ENCODE results near the gene LYRM1. TPM values are rescaled to one million over a fixed set of nuclear protein-coding genes. Genes with fewer than 3 reads are reported as not detected.

LYRM1 gene
- total and polyA plus RNA-seq, 2 of the 8 experiments (the other 6 are each of a cell fraction or from before 2014, with no cell fraction given) = 11.6 to 13.4 TPM

DNA sequence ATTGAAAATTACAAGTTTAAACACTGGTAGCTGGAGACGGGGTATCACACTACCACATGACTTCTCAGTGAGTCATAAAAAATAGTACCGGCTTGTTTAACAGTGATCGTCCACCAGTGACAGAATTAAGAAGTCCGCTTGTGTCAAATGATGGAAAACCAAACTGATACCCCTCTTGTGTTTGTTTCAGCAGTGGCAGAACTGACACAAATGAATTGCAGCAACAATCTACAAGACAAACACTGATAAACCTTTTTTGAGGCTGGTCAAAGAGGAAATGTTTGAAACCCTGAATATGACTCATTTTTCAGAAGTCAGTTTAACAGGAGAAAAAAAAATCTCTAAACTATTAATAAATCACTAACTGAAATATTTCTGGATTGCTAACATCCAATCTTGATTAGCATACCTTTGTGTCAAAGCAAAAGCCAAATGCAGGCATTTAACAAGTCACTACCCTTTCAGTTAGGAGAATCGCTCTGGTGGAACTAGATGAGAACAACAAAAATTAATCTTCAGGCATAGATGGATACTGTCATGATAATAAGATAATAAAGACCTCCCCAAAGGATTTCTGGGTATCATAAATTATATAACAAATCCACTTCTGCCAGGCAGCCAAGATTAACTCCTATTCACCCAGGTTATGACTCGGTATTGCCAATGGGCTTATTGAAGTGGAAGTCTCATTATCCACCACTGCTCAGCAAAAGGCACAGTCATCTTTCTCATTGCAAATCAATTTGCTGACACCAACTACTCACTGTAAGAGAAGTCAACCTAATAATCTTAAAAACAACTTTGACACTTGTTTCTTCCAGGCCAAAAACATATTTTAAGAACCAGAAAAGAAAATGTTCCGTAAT lies 21.2 kb upstream of the LYRM1 start (continued):
- no peak for TF ChIP-seq SUZ12 (IDR thresholded peaks at IDR 0.05; ENCODE audit: low read length)
- TF ChIP-seq KDM5A (IDR thresholded peaks at IDR 0.05; ENCODE audit: low read length) = no peak
- TF ChIP-seq EGR1 (IDR thresholded peaks at IDR 0.05; ENCODE audit: borderline replicate concordance, low read depth, low read length) = no peak
- no peak for TF ChIP-seq CHD2 (IDR thresholded peaks at IDR 0.05; ENCODE audit: low read length)
- no peak for TF ChIP-seq TAF1 (IDR thresholded peaks at IDR 0.05; ENCODE audit: low read depth, low read length)
